IMR-90 (cell line): ENCODE results near the gene RIPPLY3. TPM values are rescaled to one million over a fixed set of nuclear protein-coding genes. Genes with fewer than 3 reads are reported as not detected.
A peak's percentile ranks its signal among the peaks of the same experiment; 100 is the strongest.

Experiments
- ATAC-seq: fragments of 200-7000 bp; cut with Tn5 transposase; 2 replicates; pipeline ENCODE4 v1.9.1; 2020; ENCODE audit warnings: low read depth, mild to moderate bottlenecking, moderate library complexity
- BruUV-seq: library from RNA; stranded (reverse); fragments of 400-500 nt; replicated peaks from 2 replicates; lab custom pipeline; 2021; lab: Mats Ljungman, UMichigan
- CTCF ChIA-PET: fragments of 300-600 bp; formaldehyde crosslinking; extraction: SDS; loops from one replicate; lab custom pipeline; 2021; ENCODE audit warnings: antibody characterized with exemption; lab: Yijun Ruan, JAX
- POLR2A ChIA-PET: fragments of 300-600 bp; sonication (Branson Sonifier 250); formaldehyde crosslinking; loops from one replicate; lab custom pipeline; 2022; ENCODE audit warnings: antibody characterized with exemption; ENCODE audit not compliant: unreplicated experiment; lab: Charles Lee
- DNase-seq: peaks from one replicate; pipeline ENCODE4 v3.0.0; 2013
- H2AFZ ChIP-seq: replicated peaks from 2 replicates; pipeline ENCODE3; 2013; ENCODE audit warnings: low read length, mild to moderate bottlenecking; ENCODE audit not compliant: poor library complexity
- H2AK5ac ChIP-seq: 2 replicates; pipeline ENCODE4 v1.6.1; 2013; ENCODE audit warnings: low read depth, low read length, inconsistent platforms
- H2AK9ac ChIP-seq: replicated peaks from 2 replicates; pipeline ENCODE3; 2013; ENCODE audit warnings: mild to moderate bottlenecking, low read depth, low read length, moderate library complexity; ENCODE audit not compliant: poor library complexity
- H2BK120ac ChIP-seq: 2 replicates; pipeline ENCODE4 v1.6.1; 2013; ENCODE audit warnings: low read depth, low read length, inconsistent platforms
- H2BK15ac ChIP-seq: 3 replicates; pipeline ENCODE4 v1.6.1; 2013; ENCODE audit warnings: low read depth, low read length, inconsistent platforms
- H2BK20ac ChIP-seq: 2 replicates; pipeline ENCODE4 v1.6.1; 2013; ENCODE audit warnings: low read depth, mild to moderate bottlenecking, inconsistent platforms, low read length, moderate library complexity
- H2BK5ac ChIP-seq: 2 replicates; pipeline ENCODE4 v1.6.1; 2013; ENCODE audit warnings: mild to moderate bottlenecking, low read depth, low read length, inconsistent platforms; ENCODE audit not compliant: poor library complexity, severe bottlenecking
- H3K14ac ChIP-seq: replicated peaks from 2 replicates; pipeline ENCODE4 v1.6.1; 2013; ENCODE audit warnings: low read depth, low read length, inconsistent platforms
- H3K18ac ChIP-seq: 2 replicates; pipeline ENCODE4 v1.6.1; 2013; ENCODE audit warnings: low read depth, low read length, control low read depth
- H3K23ac ChIP-seq: 2 replicates; pipeline ENCODE4 v1.6.1; 2013; ENCODE audit warnings: low read depth, low read length, inconsistent platforms
- H3K27ac ChIP-seq: 2 replicates; pipeline ENCODE4 v1.5.1; 2013; ENCODE audit warnings: mild to moderate bottlenecking, control low read depth, low read length; ENCODE audit not compliant: insufficient read depth
- H3K27me3 ChIP-seq: 2 replicates; pipeline ENCODE4 v1.6.1; 2013; ENCODE audit warnings: low read length; ENCODE audit not compliant: control insufficient read depth, insufficient read depth
- H3K36me3 ChIP-seq: 2 replicates; pipeline ENCODE4 v1.6.1; 2013; ENCODE audit warnings: low read length, mixed read lengths; ENCODE audit not compliant: control insufficient read depth, insufficient read depth
- H3K4ac ChIP-seq: 2 replicates; pipeline ENCODE4 v1.6.1; 2013; ENCODE audit warnings: low read depth, low read length, inconsistent platforms
- H3K4me1 ChIP-seq: 2 replicates; pipeline ENCODE4 v1.6.1; 2013; ENCODE audit warnings: low read length, mixed read lengths; ENCODE audit not compliant: control insufficient read depth, insufficient read depth
- H3K4me2 ChIP-seq: 2 replicates; pipeline ENCODE4 v1.6.1; 2013; ENCODE audit warnings: low read depth, mild to moderate bottlenecking, control low read depth, low read length, moderate library complexity
- H3K4me3 ChIP-seq: 2 replicates; pipeline ENCODE4 v1.5.1; 2013; ENCODE audit warnings: low read depth, mild to moderate bottlenecking, control low read depth, low read length, moderate library complexity; ENCODE audit not compliant: insufficient read depth
- H3K56ac ChIP-seq: 2 replicates; pipeline ENCODE4 v1.6.1; 2013; ENCODE audit warnings: low read length, inconsistent platforms; ENCODE audit not compliant: insufficient read depth; ENCODE audit errors: extremely low read depth
- H3K79me1 ChIP-seq, 2 experiments: 2 replicates each; pipeline ENCODE4 v1.6.1; 2013; ENCODE audit warnings: low read length in 2 of 2, inconsistent platforms in 1 of 2, low read depth in 1 of 2
- H3K9ac ChIP-seq: 2 replicates; pipeline ENCODE4 v1.6.1; 2013; ENCODE audit warnings: low read depth, low read length, control low read depth
- H3K9me1 ChIP-seq: 2 replicates; pipeline ENCODE4 v1.6.1; 2013; ENCODE audit warnings: low read length, inconsistent platforms; ENCODE audit not compliant: insufficient read depth
- H3K9me3 ChIP-seq: 2 replicates; pipeline ENCODE4 v1.6.1; 2013; ENCODE audit warnings: low read length; ENCODE audit not compliant: control insufficient read depth, insufficient read depth
- H4K20me1 ChIP-seq: 2 replicates; pipeline ENCODE4 v1.6.1; 2013; ENCODE audit warnings: low read length, inconsistent platforms; ENCODE audit not compliant: insufficient read depth
- H4K5ac ChIP-seq: 2 replicates; pipeline ENCODE4 v1.6.1; 2013; ENCODE audit warnings: mild to moderate bottlenecking, low read depth, low read length, control low read depth
- H4K8ac ChIP-seq, 2 experiments: 2 replicates each; pipeline ENCODE4 v1.6.1; 2013; ENCODE audit warnings: low read depth in 2 of 2, low read length in 2 of 2, control low read depth in 1 of 2, inconsistent platforms in 1 of 2
- H4K91ac ChIP-seq: 2 replicates; pipeline ENCODE4 v1.6.1; 2013; ENCODE audit warnings: low read depth, low read length, inconsistent platforms; ENCODE audit not compliant: insufficient read depth
- BHLHE40 ChIP-seq: fragments of 150-350 bp; IDR thresholded peaks from 2 replicates; pipeline ENCODE4 v1.6.1; 2016; ENCODE audit warnings: mild to moderate bottlenecking, low read depth, low read length
- CEBPB ChIP-seq: IDR thresholded peaks from 2 replicates; pipeline ENCODE4 v1.6.1; 2012; ENCODE audit warnings: low read depth, low read length, improper control_type of control experiment
- CHD1 ChIP-seq: IDR thresholded peaks from 2 replicates; pipeline ENCODE4 v1.6.1; 2012; ENCODE audit warnings: low read depth, low read length, improper control_type of control experiment
- FOS ChIP-seq: fragments of 150-350 bp; IDR thresholded peaks from 2 replicates; pipeline ENCODE4 v1.6.1; 2016; ENCODE audit warnings: low read depth, low read length
- MAZ ChIP-seq: IDR thresholded peaks from 2 replicates; pipeline ENCODE4 v1.6.1; 2012; ENCODE audit warnings: low read depth, mild to moderate bottlenecking, low read length, improper control_type of control experiment, moderate library complexity, borderline replicate concordance
- MXI1 ChIP-seq: IDR thresholded peaks from 2 replicates; pipeline ENCODE4 v1.6.1; 2012; ENCODE audit warnings: low read depth, mild to moderate bottlenecking, low read length, moderate library complexity, borderline replicate concordance
- POLR2A ChIP-seq: IDR thresholded peaks from 2 replicates; pipeline ENCODE4 v1.6.1; 2012; ENCODE audit warnings: mild to moderate bottlenecking, low read depth, low read length
- RCOR1 ChIP-seq: IDR thresholded peaks from 2 replicates; pipeline ENCODE4 v1.6.1; 2012; ENCODE audit warnings: mild to moderate bottlenecking, low read length, improper control_type of control experiment; ENCODE audit not compliant: insufficient replicate concordance
- SMC3 ChIP-seq: fragments of 150-350 bp; IDR thresholded peaks from 2 replicates; pipeline ENCODE4 v1.6.1; 2016; ENCODE audit warnings: low read depth, mild to moderate bottlenecking, antibody characterized with exemption, low read length, moderate library complexity
- WGBS, 2 experiments: methylation state at CpG; one replicate each; pipeline versions ENCODE4 v1.1.5 to v1.1.7; 2013; ENCODE audit warnings: missing lambda C conversion rate in 2 of 2; ENCODE audit not compliant: insufficient read length in 1 of 2; ENCODE audit errors: extremely low coverage in 2 of 2; 5-methylcytosine and 5-hydroxymethylcytosine counted together
- dilution Hi-C: fragments of 300-500 bp; cut with HindIII; formaldehyde crosslinking; loops from one replicate; pipeline ENCODE4 v1.14.3; 2018; ENCODE audit warnings: low sequenced_read_pairs; ENCODE audit not compliant: unreplicated experiment
- in situ Hi-C: fragments of 300-500 bp; cut with MboI; formaldehyde crosslinking; loops from 3 replicates; pipeline ENCODE4 v1.14.3; 2019; ENCODE audit warnings: low sequenced_read_pairs, inconsistent platforms, mixed read lengths
- intact Hi-C: fragments of 100-400 bp; cut with micrococcal nuclease; formaldehyde crosslinking; loops from 2 replicates; pipeline ENCODE4 v1.10.0; 2022
- polyA plus RNA-seq, 3 experiments: library from polyadenylated mRNA; depleted of rRNA; stranded (reverse); fragments of >200 nt; gene quantifications; 2 replicates each; pipeline ENCODE4 v1.2.3, GENCODE V29; 2012; ENCODE audit warnings: low replicate concordance in 1 of 3
- total RNA-seq: library from RNA; depleted of rRNA; stranded (reverse); fragments of >200 nt; gene quantifications from 2 replicates; pipeline ENCODE4 v1.2.3, GENCODE V29; 2012
- TF ChIP-seq, protein P1 (sequence below): conservative IDR thresholded peaks from 2 replicates; pipeline ENCODE4 v1.5.1; 2012; ENCODE audit warnings: mild to moderate bottlenecking, low read depth, low read length, improper control_type of control experiment

Gene RIPPLY3
- total and polyA plus RNA-seq, 2 of the 4 experiments (the other 2 are of a cell fraction), result 0.10 TPM; not detected in 1

DNA sequence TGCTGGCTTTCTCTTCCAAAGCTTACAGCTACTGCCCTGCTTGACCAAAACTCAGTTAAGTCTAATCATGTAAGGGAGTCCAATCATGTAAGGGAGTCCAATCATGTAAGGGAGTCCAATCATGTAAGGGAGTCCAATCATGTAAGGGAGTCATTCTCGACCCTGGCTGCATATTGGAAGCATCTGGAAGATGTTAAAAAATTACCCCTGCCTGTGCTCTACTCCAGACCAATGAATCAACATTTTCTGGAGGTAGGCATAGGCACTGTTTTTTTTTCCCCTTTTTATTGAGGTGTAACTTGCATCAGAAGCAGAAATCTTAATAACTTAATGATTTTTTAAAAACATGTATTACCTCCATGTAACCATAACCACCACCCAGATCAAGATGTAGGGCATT is 56.9 kb downstream of the RIPPLY3 start:
- no peak overlapping the region for H4K8ac ChIP-seq
- H3K4me1 ChIP-seq, result peaks cover 17% of the 10 kb centered on the region
- dilution Hi-C loops (no loop called here), intact Hi-C loops (no loop called here), in situ Hi-C loops (no loop called here)
- no peak overlapping the region for H3K56ac ChIP-seq
- no peak overlapping the region for H3K4me2 ChIP-seq
- H3K4ac ChIP-seq, result 0 out of 2 replicates have a peak overlapping the region, but pooled peaks have one; percentile 5
- peak overlapping the region; percentile 43; the same call in 1 of the 2 replicates for H2BK120ac ChIP-seq
- no peak overlapping the region for H3K14ac ChIP-seq
- no CpG with 5 or more reads among the region's 1 CpG for WGBS, 2 experiments
- no TSS peak for BruUV-seq
- no peak overlapping the region for H3K18ac ChIP-seq
- ATAC-seq (no peak), DNase-seq (no peak)
- H4K5ac ChIP-seq, result peak overlapping the region; percentile 14; the same call in 1 of the 2 replicates
- peaks cover 4% of the 10 kb centered on the region; the same call in 1 of the 2 replicates for H4K20me1 ChIP-seq
- no peak overlapping the region for H2BK5ac ChIP-seq
- no peak overlapping the region for H3K27ac ChIP-seq
- no peak overlapping the region for H3K9ac ChIP-seq
- TF ChIP-seq MXI1 (no peak), RCOR1 (no peak), FOS (no peak), MAZ (no peak), POLR2A (no peak), CEBPB (no peak), SMC3 (no peak), BHLHE40 (no peak), CHD1 (no peak)
- TF ChIP-seq, protein P1, sequence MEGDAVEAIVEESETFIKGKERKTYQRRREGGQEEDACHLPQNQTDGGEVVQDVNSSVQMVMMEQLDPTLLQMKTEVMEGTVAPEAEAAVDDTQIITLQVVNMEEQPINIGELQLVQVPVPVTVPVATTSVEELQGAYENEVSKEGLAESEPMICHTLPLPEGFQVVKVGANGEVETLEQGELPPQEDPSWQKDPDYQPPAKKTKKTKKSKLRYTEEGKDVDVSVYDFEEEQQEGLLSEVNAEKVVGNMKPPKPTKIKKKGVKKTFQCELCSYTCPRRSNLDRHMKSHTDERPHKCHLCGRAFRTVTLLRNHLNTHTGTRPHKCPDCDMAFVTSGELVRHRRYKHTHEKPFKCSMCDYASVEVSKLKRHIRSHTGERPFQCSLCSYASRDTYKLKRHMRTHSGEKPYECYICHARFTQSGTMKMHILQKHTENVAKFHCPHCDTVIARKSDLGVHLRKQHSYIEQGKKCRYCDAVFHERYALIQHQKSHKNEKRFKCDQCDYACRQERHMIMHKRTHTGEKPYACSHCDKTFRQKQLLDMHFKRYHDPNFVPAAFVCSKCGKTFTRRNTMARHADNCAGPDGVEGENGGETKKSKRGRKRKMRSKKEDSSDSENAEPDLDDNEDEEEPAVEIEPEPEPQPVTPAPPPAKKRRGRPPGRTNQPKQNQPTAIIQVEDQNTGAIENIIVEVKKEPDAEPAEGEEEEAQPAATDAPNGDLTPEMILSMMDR, result no peak
- ChIA-PET CTCF (no interaction called here), POLR2A (no interaction called here)
- H3K27me3 ChIP-seq, result no peaks in the 10 kb centered on the region
- H3K9me3 ChIP-seq, result no peaks in the 10 kb centered on the region
- no peak overlapping the region for H2AK9ac ChIP-seq
- no peak overlapping the region for H2AFZ ChIP-seq
- H3K79me1 ChIP-seq, result peaks cover 0 to 4% of the 10 kb centered on the region in 2 experiments; a peak in 1 of 4 replicates
- H3K9me1 ChIP-seq, result peaks cover 19% of the 10 kb centered on the region
- H2AK5ac ChIP-seq, result 0 out of 2 replicates have a peak overlapping the region, but pooled peaks have one; percentile 65
- no peak overlapping the region; the same call in 1 of the 2 replicates for H4K91ac ChIP-seq
- H3K23ac ChIP-seq, result no peak overlapping the region
- 0 out of 3 replicates have a peak overlapping the region, but pooled peaks have one; percentile 44 for H2BK15ac ChIP-seq
- H3K36me3 ChIP-seq, result no peaks in the 10 kb centered on the region
- H3K4me3 ChIP-seq, result no peak overlapping the region
- no peak overlapping the region for H2BK20ac ChIP-seq
